Measurements from ENCODE around the gene VPS26B. TPM values are rescaled to one million over a fixed set of nuclear protein-coding genes. Genes with fewer than 3 reads are reported as not detected.

Gene VPS26B
- total RNA-seq, 1 donor from 2014 or later, result 37.2 TPM

DNA sequence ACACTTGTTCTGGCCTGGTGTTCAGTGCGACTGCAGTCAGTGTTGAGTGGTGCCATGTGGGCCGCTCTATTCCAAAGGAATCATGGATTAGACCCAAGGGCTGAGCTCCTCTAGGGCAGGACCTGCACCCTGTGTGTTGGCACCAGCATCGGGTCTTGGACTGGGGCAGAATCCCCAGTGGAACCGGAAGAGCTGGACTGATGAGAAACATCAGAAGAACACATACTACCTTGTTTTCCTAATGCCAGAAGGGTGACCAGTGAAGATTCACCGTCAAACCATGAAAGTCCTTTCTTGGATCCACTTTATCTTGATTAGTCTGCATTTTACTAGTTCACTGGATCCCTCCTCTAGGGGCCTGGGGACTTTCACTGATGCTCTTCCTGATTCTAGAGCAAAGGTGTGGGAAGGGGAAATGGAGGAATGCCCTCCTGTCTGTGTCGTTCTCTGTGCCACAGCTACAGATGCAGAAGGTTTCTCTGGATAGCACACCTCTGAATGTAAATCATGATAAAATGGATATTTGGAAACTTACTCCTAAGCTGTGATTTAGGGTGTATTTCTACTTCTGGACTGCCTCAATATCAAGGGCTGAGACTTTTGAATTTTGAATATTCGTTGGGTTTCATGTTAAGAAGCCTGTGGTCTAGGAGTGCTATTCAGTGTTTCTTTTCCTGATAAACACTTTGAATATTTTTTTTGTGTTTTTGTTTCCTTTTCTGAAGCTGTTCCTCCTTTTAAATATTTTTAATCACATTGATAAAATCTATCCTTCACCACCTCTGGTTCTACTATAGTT is 40.7 kb downstream of the VPS26B start:
- DNase-seq (no peak), ATAC-seq (no peak)
- intact Hi-C loops (cut with DNase I), result no loop called here
- Histone ChIP-seq H3K4me1 (peaks cover 16% of the 10 kb centered on the region), H3K27ac (no peak overlapping the region), H3K9me3 (no peaks in the 10 kb centered on the region), H3K4me3 (no peak overlapping the region), H3K27me3 (no peaks in the 10 kb centered on the region), H3K36me3 (peaks cover 36% of the 10 kb centered on the region)
- TF ChIP-seq, protein P1, sequence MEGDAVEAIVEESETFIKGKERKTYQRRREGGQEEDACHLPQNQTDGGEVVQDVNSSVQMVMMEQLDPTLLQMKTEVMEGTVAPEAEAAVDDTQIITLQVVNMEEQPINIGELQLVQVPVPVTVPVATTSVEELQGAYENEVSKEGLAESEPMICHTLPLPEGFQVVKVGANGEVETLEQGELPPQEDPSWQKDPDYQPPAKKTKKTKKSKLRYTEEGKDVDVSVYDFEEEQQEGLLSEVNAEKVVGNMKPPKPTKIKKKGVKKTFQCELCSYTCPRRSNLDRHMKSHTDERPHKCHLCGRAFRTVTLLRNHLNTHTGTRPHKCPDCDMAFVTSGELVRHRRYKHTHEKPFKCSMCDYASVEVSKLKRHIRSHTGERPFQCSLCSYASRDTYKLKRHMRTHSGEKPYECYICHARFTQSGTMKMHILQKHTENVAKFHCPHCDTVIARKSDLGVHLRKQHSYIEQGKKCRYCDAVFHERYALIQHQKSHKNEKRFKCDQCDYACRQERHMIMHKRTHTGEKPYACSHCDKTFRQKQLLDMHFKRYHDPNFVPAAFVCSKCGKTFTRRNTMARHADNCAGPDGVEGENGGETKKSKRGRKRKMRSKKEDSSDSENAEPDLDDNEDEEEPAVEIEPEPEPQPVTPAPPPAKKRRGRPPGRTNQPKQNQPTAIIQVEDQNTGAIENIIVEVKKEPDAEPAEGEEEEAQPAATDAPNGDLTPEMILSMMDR (IDR thresholded peaks at IDR 0.05), result no peak

DNA sequence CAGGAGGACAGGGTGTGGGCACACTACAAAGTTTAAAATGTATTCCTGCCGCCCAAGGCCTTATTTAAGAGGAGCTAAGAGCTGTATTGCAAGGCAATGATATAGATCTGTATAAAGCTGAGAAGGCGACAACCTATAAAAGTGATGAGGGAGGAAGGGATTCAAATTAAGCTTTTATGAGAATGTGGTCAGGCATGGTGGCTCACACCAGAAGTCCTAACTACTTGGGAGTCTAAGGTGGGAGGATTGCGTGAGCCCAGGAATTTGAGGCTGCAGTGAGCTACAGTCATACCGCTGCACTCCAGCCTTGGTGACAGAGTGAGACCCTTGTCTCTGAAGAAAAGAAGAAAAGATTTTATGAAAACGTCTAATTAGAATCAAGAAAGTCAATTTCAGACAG is 42.0 kb downstream of the VPS26B start:
- intact Hi-C loops (cut with DNase I), result no loop called here
- H3K36me3 ChIP-seq, result peaks cover 24% of the 10 kb centered on the region
- H3K27ac ChIP-seq, result peak overlapping the region; percentile 59
- peaks cover 16% of the 10 kb centered on the region for H3K4me1 ChIP-seq
- ATAC-seq, result peak; percentile 5
- TF ChIP-seq, protein P1 (IDR thresholded peaks at IDR 0.05), result no peak
- no peak for DNase-seq
- no peaks in the 10 kb centered on the region for H3K9me3 ChIP-seq
- peaks cover 1% of the 10 kb centered on the region for H3K27me3 ChIP-seq
- H3K4me3 ChIP-seq, result no peak overlapping the region

DNA sequence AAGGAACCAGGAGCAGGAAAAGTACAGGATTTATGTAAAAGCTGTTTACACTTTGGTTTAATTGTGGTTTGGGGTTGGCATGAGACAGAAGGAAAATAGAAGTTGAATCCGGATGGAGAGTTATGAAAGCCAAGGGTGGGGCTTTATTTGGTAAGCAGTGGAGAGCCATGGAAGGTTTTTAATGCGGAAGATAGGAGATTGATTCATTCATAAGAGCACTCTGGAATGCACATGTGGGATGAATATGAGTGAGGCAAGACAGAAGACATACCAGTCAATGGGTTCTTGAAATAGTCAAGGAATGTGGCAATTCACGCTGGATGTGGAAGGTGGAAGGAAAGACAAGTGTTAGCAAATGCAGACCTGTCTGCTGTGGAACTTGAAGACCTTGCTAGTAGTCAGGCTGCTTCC is 42.4 kb downstream of the VPS26B start:
- peak; percentile 92 for ATAC-seq
- H3K27me3 ChIP-seq, result peaks cover 5% of the 10 kb centered on the region
- H3K27ac ChIP-seq, result peak overlapping the region; percentile 59
- intact Hi-C loops (cut with DNase I), result no loop called here
- TF ChIP-seq, protein P1 (IDR thresholded peaks at IDR 0.05), result no peak
- peaks cover 16% of the 10 kb centered on the region for H3K4me1 ChIP-seq
- no peak for DNase-seq
- H3K36me3 ChIP-seq, result peaks cover 20% of the 10 kb centered on the region
- H3K4me3 ChIP-seq, result no peak overlapping the region
- no peaks in the 10 kb centered on the region for H3K9me3 ChIP-seq

DNA sequence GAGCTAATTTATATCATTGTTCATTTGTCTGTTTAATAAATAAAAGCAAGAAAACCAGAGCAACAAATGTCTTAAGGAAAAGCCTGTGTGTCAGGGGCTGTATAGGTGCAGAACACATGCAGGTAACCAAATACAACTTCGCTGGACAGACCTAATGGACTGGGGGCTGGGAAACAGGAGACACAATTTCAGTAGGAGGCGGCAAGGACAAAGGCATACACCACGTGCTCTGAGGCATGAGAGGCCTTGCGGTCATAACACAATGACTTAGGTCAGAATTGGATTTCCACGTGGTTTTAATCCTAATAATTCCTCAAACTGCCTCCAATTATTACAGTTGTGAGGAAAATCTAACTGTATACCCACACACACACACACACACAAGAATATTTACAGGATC is 43.0 kb downstream of the VPS26B start:
- Histone ChIP-seq H3K4me1 (peaks cover 16% of the 10 kb centered on the region), H3K36me3 (peaks cover 14% of the 10 kb centered on the region), H3K9me3 (no peaks in the 10 kb centered on the region), H3K27ac (peak overlapping the region; percentile 59), H3K27me3 (peaks cover 12% of the 10 kb centered on the region), H3K4me3 (no peak overlapping the region)
- DNase-seq, result no peak
- intact Hi-C loops (cut with DNase I), result no loop called here
- ATAC-seq, result no peak
- TF ChIP-seq, protein P1 (IDR thresholded peaks at IDR 0.05), result no peak

DNA sequence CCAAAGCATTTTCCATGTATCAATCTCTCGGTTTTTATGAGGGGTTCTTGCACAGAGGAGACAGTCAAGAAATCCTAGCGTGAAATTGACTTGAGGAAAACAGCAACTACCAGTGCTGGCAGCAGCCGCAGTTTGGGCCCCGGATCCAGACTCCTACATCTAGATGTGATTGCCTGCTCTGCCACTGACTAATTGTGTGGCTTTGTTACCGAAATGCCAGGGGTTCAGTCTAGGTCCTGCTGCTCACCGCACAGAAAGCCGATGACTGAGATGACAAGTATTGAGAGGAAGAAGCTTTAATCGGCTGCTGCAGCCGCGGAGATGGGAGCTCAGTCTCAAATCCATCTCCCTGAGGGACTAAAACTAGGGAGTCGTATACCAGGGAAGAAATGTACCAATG is 43.5 kb downstream of the VPS26B start:
- intact Hi-C loops (cut with DNase I), result no loop called here
- TF ChIP-seq, protein P1 (IDR thresholded peaks at IDR 0.05), result no peak
- no peak for ATAC-seq

More for the DNA sequence above, 43.5 kb downstream of the VPS26B start:
- DNase-seq, result no peak
- H3K27ac ChIP-seq, result no peak overlapping the region
- peaks cover 8% of the 10 kb centered on the region for H3K36me3 ChIP-seq
- peaks cover 17% of the 10 kb centered on the region for H3K27me3 ChIP-seq
- H3K4me3 ChIP-seq, result no peak overlapping the region
- H3K9me3 ChIP-seq, result no peaks in the 10 kb centered on the region
- peaks cover 16% of the 10 kb centered on the region for H3K4me1 ChIP-seq
